Gastrocnemius medialis (tissue), 4 donors: ENCODE measurements around the gene ADGRL3.

ENCODE experiments used
- POLR2A ChIP-seq, 2 donors: fragments of 450-650 bp; IDR thresholded peaks; one replicate each; pipeline ENCODE4 v1.6.1; 2017; ENCODE audit warnings: antibody characterized with exemption in 2 of 2, mild to moderate bottlenecking in 2 of 2, moderate library complexity in 2 of 2
- TF ChIP-seq, protein P1 (sequence below), 5 experiments: fragments of 450-650 bp in 3 of 5; fragments of 200-600 bp in 2 of 5; sonication (generic) in 2 of 5; IDR thresholded peaks in 4 of 5; conservative IDR thresholded peaks in 1 of 5; 1 replicate in 4 of 5; 2 replicates in 1 of 5; pipeline ENCODE4 v1.5.1; 2016 to 2019; ENCODE audit warnings: antibody characterized with exemption in 5 of 5, mild to moderate bottlenecking in 3 of 5, moderate library complexity in 3 of 5

- TF ChIP-seq, protein P1, sequence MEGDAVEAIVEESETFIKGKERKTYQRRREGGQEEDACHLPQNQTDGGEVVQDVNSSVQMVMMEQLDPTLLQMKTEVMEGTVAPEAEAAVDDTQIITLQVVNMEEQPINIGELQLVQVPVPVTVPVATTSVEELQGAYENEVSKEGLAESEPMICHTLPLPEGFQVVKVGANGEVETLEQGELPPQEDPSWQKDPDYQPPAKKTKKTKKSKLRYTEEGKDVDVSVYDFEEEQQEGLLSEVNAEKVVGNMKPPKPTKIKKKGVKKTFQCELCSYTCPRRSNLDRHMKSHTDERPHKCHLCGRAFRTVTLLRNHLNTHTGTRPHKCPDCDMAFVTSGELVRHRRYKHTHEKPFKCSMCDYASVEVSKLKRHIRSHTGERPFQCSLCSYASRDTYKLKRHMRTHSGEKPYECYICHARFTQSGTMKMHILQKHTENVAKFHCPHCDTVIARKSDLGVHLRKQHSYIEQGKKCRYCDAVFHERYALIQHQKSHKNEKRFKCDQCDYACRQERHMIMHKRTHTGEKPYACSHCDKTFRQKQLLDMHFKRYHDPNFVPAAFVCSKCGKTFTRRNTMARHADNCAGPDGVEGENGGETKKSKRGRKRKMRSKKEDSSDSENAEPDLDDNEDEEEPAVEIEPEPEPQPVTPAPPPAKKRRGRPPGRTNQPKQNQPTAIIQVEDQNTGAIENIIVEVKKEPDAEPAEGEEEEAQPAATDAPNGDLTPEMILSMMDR (IDR thresholded peaks at IDR 0.05 in 4 of 5, conservative IDR thresholded peaks at IDR 0.05 in 1 of 5) = no peak
- no peak for TF ChIP-seq POLR2A (IDR thresholded peaks at IDR 0.05)
Measured at GRCh38 chr4:61752617-61753016, 552.5 kb downstream of the ADGRL3 start.
